Duodenal mucosa (tissue), 2 donors: ENCODE data around the gene RNF31.

ENCODE experiments used
- H3K27ac ChIP-seq: one replicate; pipeline ENCODE4 v1.7.0; 2013; ENCODE audit warnings: low read depth, low read length
- H3K27me3 ChIP-seq, 2 donors: one replicate each; pipeline ENCODE4 v1.7.0; 2013; ENCODE audit warnings: low read length in 2 of 2, control low read depth in 1 of 2; ENCODE audit not compliant: insufficient read depth in 2 of 2, control insufficient read depth in 1 of 2
- H3K36me3 ChIP-seq, 2 donors: one replicate each; pipeline ENCODE4 v1.7.0; 2013; ENCODE audit warnings: low read length in 2 of 2, control low read depth in 1 of 2; ENCODE audit not compliant: insufficient read depth in 2 of 2, control insufficient read depth in 1 of 2
- H3K4me1 ChIP-seq, 2 donors: one replicate each; pipeline ENCODE4 v1.7.0; 2013; ENCODE audit warnings: low read length in 2 of 2, control low read depth in 1 of 2; ENCODE audit not compliant: insufficient read depth in 2 of 2, control insufficient read depth in 1 of 2
- H3K4me3 ChIP-seq, 2 donors: one replicate each; pipeline ENCODE4 v1.7.0; 2013; ENCODE audit warnings: low read length in 2 of 2, low read depth in 1 of 2
- H3K9ac ChIP-seq, 2 donors: one replicate each; pipeline ENCODE4 v1.7.0; 2013; ENCODE audit warnings: low read length in 2 of 2, low read depth in 1 of 2
- H3K9me3 ChIP-seq, 2 donors: one replicate each; pipeline ENCODE4 v1.7.0; 2013; ENCODE audit warnings: low read length in 2 of 2, control low read depth in 1 of 2; ENCODE audit not compliant: control insufficient read depth in 1 of 2

The RNF31 gene

GRCh38 chr14:24182110-24182882, 35.0 kb downstream of the RNF31 start:
- H3K9me3 ChIP-seq = no peaks in the 10 kb centered on the region
- no peak overlapping the region for H3K4me3 ChIP-seq
- no peak overlapping the region for H3K27ac ChIP-seq
- peaks cover 51 to 93% of the 10 kb centered on the region in 2 donors for H3K36me3 ChIP-seq
- H3K9ac ChIP-seq = no peak overlapping the region
- peaks cover 0 to 1% of the 10 kb centered on the region in 2 donors for H3K4me1 ChIP-seq
- H3K27me3 ChIP-seq = no peaks in the 10 kb centered on the region

GRCh38 chr14:24183014-24183481, 35.8 kb downstream of the RNF31 start:
- Histone ChIP-seq H3K9ac (no peak overlapping the region), H3K4me3 (no peak overlapping the region), H3K9me3 (no peaks in the 10 kb centered on the region), H3K4me1 (peaks cover 6 to 9% of the 10 kb centered on the region in 2 donors), H3K27ac (no peak overlapping the region), H3K36me3 (peaks cover 47 to 86% of the 10 kb centered on the region in 2 donors), H3K27me3 (no peaks in the 10 kb centered on the region)

- peaks cover 14 to 15% of the 10 kb centered on the region in 2 donors for H3K4me1 ChIP-seq
- peaks cover 43 to 73% of the 10 kb centered on the region in 2 donors for H3K36me3 ChIP-seq
- no peaks in the 10 kb centered on the region for H3K27me3 ChIP-seq
- no peak overlapping the region for H3K9ac ChIP-seq
- no peak overlapping the region for H3K4me3 ChIP-seq
- H3K9me3 ChIP-seq = no peaks in the 10 kb centered on the region
- no peak overlapping the region for H3K27ac ChIP-seq
Measured at GRCh38 chr14:24184104-24184970, 37.0 kb downstream of the RNF31 start.

- no peak overlapping the region for H3K4me3 ChIP-seq
- no peak overlapping the region for H3K27ac ChIP-seq
- H3K9ac ChIP-seq = no peak overlapping the region
- H3K36me3 ChIP-seq = peaks cover 43 to 71% of the 10 kb centered on the region in 2 donors
- no peaks in the 10 kb centered on the region for H3K27me3 ChIP-seq
- peaks cover 14 to 17% of the 10 kb centered on the region in 2 donors for H3K4me1 ChIP-seq
- H3K9me3 ChIP-seq = no peaks in the 10 kb centered on the region
Measured at GRCh38 chr14:24185026-24185425, 37.7 kb downstream of the RNF31 start.

GRCh38 chr14:24185741-24186140, 38.4 kb downstream of the RNF31 start:
- Histone ChIP-seq H3K9ac (no peak overlapping the region), H3K9me3 (no peaks in the 10 kb centered on the region), H3K36me3 (peaks cover 41 to 70% of the 10 kb centered on the region in 2 donors)

GRCh38 chr14:24186831-24187538, 39.7 kb downstream of the RNF31 start:
- no peaks in the 10 kb centered on the region for H3K9me3 ChIP-seq
- no peak overlapping the region for H3K4me3 ChIP-seq
- H3K36me3 ChIP-seq = peaks cover 35 to 66% of the 10 kb centered on the region in 2 donors
- H3K27me3 ChIP-seq = no peaks in the 10 kb centered on the region
- no peak overlapping the region for H3K9ac ChIP-seq
- peaks cover 14 to 17% of the 10 kb centered on the region in 2 donors for H3K4me1 ChIP-seq
- no peak overlapping the region for H3K27ac ChIP-seq

More at GRCh38 chr14:24185741-24186140, 38.4 kb downstream of the RNF31 start:
- H3K4me1 ChIP-seq = peaks cover 14 to 17% of the 10 kb centered on the region in 2 donors
- no peaks in the 10 kb centered on the region for H3K27me3 ChIP-seq
- no peak overlapping the region for H3K27ac ChIP-seq
- H3K4me3 ChIP-seq = no peak overlapping the region

- no peaks in the 10 kb centered on the region for H3K9me3 ChIP-seq
- peak overlapping the region; percentile 10 to 44 for H3K9ac ChIP-seq
- peaks cover 14 to 17% of the 10 kb centered on the region in 2 donors for H3K4me1 ChIP-seq
- H3K27ac ChIP-seq = no peak overlapping the region
- peaks cover 35 to 66% of the 10 kb centered on the region in 2 donors for H3K36me3 ChIP-seq
- H3K4me3 ChIP-seq = peak overlapping the region; percentile 79 to 85
- no peaks in the 10 kb centered on the region for H3K27me3 ChIP-seq
Measured at GRCh38 chr14:24187539-24187915, 40.2 kb downstream of the RNF31 start.

- peak within 1 kb of the TSS; percentile 10 to 44 for H3K9ac ChIP-seq
- peak within 1 kb of the TSS; percentile 79 to 85 for H3K4me3 ChIP-seq
- peaks cover 14 to 17% of the 10 kb centered on the region in 2 donors for H3K4me1 ChIP-seq
- no peaks in the 10 kb centered on the region for H3K27me3 ChIP-seq
- H3K36me3 ChIP-seq = peaks cover 28 to 63% of the 10 kb centered on the region in 2 donors
- no peaks in the 10 kb centered on the region for H3K9me3 ChIP-seq
- H3K27ac ChIP-seq = peak within 1 kb of the TSS; percentile 35
Measured at GRCh38 chr14:24188251-24189058, 41.2 kb downstream of the RNF31 start, which contains the start of gene IPO4. TSS of gene IPO4 (minus strand) at chr14:24188816. CDS start at chr14:24188787, 29 bp downstream.

- Histone ChIP-seq H3K4me1 (peaks cover 16 to 19% of the 10 kb centered on the region in 2 donors), H3K4me3 (peak overlapping the region; percentile 79 to 85), H3K27me3 (no peaks in the 10 kb centered on the region), H3K9me3 (no peaks in the 10 kb centered on the region), H3K36me3 (peaks cover 28 to 60% of the 10 kb centered on the region in 2 donors), H3K9ac (peak overlapping the region in 1 of 2 donors; percentile 10), H3K27ac (no peak overlapping the region)
Measured at GRCh38 chr14:24189059-24189375, 41.7 kb downstream of the RNF31 start.
